Activated naive CD8-positive, alpha-beta T cell treated with anti-CD3 and anti-CD28 coated beads, Interleukin-2, amount 10 ng/mL, durations not matched to agents 7 days and 5 days (primary cell): ENCODE results near the gene ELSPBP1. TPM values are rescaled to one million over a fixed set of nuclear protein-coding genes. Genes with fewer than 3 reads are reported as not detected.
"Not testable (repeated sequence)": the region's sequence is repeated elsewhere in the genome, so short reads cannot be mapped to it uniquely, and the experiment has no call there.

Source experiments
- ATAC-seq: fragments of 150-1000 bp; cut with Tn5 transposase; one replicate; pipeline ENCODE4 v1.10.0; 2021; ENCODE audit warnings: low read depth, moderate library complexity
- POLR2A ChIA-PET: fragments of 350-600 bp; sonication (Branson Sonifier 250); formaldehyde crosslinking; loops from one replicate; lab custom pipeline; 2021; ENCODE audit warnings: antibody characterized with exemption; lab: Charles Lee
- DNase-seq: peaks from one replicate; pipeline ENCODE4 v3.0.0; 2021
- H3K27ac Mint-ChIP-seq: one replicate; pipeline ENCODE4 v1.8.0; 2022; ENCODE audit warnings: mild to moderate bottlenecking, mixed read lengths
- H3K27me3 Mint-ChIP-seq: one replicate; pipeline ENCODE4 v1.8.0; 2022; ENCODE audit warnings: mild to moderate bottlenecking, moderate library complexity, mixed read lengths
- H3K36me3 Mint-ChIP-seq: one replicate; pipeline ENCODE4 v1.8.0; 2021; ENCODE audit warnings: mild to moderate bottlenecking, mixed read lengths
- H3K4me1 Mint-ChIP-seq: one replicate; pipeline ENCODE4 v1.8.0; 2021; ENCODE audit warnings: mixed read lengths
- H3K4me3 Mint-ChIP-seq: one replicate; pipeline ENCODE4 v1.8.0; 2022; ENCODE audit warnings: mild to moderate bottlenecking, moderate library complexity, mixed read lengths
- H3K9me3 Mint-ChIP-seq: one replicate; pipeline ENCODE4 v1.8.0; 2021; ENCODE audit warnings: mixed read lengths
- total RNA-seq, 2 experiments: library from RNA; stranded (reverse); gene quantifications; one replicate each; pipeline ENCODE4 v1.2.3, GENCODE V29; 2021

The ELSPBP1 gene
- total RNA-seq, result not detected

GRCh38 chr19:47994209-47994802, at the start of gene ELSPBP1:
Gene ELSPBP1 (plus strand): TSS chr19:47994632. CDS start chr19:48008668, 14,036 bp downstream.
- DNase-seq (no peak), ATAC-seq (no peak)
- Mint-ChIP-seq H3K27me3 (peaks cover 17% of the 10 kb centered on the region), H3K4me3 (no peak within 1 kb of the TSS), H3K9me3 (no peaks in the 10 kb centered on the region), H3K36me3 (no peaks in the 10 kb centered on the region), H3K27ac (no peak within 1 kb of the TSS), H3K4me1 (no peaks in the 10 kb centered on the region)
- POLR2A ChIA-PET, result no interaction called here

DNA sequence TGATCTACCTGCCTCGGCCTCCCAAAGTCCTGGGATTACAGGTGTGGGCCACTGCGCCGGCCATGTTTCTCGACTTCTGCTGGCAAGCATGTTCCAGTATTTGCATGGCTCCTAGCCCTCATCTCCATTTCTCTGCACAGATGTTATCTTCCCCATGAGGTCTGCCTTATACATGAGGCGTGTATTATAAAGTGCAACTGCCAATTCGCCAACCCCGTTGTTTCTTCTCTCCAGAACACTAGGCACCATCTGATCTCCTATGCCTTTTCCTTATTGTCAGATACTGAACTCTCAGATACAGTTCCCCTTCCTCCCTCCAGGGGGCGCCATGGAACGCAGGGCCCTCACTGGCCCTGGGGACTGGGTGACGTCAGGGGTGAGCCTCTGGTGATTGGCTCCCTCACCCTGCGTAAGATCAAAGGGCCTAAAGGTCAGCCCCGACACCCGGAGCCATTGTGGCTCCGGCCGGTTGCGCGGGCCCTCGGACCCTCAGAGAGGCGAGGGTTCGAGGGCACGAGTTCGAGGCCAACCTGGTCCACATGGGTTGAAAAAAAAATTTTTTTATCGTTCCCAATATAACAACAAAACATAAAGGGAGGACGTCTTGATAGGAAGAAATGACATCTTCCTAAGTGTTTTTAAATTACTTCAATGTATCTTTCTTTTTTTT, 44.4 kb upstream of the ELSPBP1 start:
- H3K27me3 Mint-ChIP-seq, H3K27ac Mint-ChIP-seq, POLR2A ChIA-PET, H3K9me3 Mint-ChIP-seq, H3K4me1 Mint-ChIP-seq, H3K4me3 Mint-ChIP-seq, ATAC-seq, H3K36me3 Mint-ChIP-seq: not testable (repeated sequence)
- DNase-seq, result peak; percentile 65

GRCh38 chr19:47952132-47952531, 42.3 kb upstream of the ELSPBP1 start:
- POLR2A ChIA-PET, ATAC-seq, H3K27ac Mint-ChIP-seq, H3K27me3 Mint-ChIP-seq, H3K36me3 Mint-ChIP-seq, H3K9me3 Mint-ChIP-seq, DNase-seq, H3K4me1 Mint-ChIP-seq, H3K4me3 Mint-ChIP-seq: not testable (repeated sequence)

- H3K9me3 Mint-ChIP-seq, POLR2A ChIA-PET, H3K27ac Mint-ChIP-seq, H3K4me3 Mint-ChIP-seq, ATAC-seq, H3K36me3 Mint-ChIP-seq, H3K27me3 Mint-ChIP-seq, H3K4me1 Mint-ChIP-seq: not testable (repeated sequence)
- peak; percentile 35 for DNase-seq
These were observed 38.5 kb upstream of the ELSPBP1 start for GRCh38 chr19:47955936-47956335.

- Mint-ChIP-seq H3K4me3 (no peak overlapping the region), H3K27ac (no peak overlapping the region), H3K9me3 (no peaks in the 10 kb centered on the region), H3K36me3 (no peaks in the 10 kb centered on the region), H3K4me1 (no peaks in the 10 kb centered on the region), H3K27me3 (peaks cover 17% of the 10 kb centered on the region)
- DNase-seq, result no peak
- POLR2A ChIA-PET, result no interaction called here
- no peak for ATAC-seq
These were observed 20.9 kb upstream of the ELSPBP1 start for GRCh38 chr19:47973529-47973928.

DNA sequence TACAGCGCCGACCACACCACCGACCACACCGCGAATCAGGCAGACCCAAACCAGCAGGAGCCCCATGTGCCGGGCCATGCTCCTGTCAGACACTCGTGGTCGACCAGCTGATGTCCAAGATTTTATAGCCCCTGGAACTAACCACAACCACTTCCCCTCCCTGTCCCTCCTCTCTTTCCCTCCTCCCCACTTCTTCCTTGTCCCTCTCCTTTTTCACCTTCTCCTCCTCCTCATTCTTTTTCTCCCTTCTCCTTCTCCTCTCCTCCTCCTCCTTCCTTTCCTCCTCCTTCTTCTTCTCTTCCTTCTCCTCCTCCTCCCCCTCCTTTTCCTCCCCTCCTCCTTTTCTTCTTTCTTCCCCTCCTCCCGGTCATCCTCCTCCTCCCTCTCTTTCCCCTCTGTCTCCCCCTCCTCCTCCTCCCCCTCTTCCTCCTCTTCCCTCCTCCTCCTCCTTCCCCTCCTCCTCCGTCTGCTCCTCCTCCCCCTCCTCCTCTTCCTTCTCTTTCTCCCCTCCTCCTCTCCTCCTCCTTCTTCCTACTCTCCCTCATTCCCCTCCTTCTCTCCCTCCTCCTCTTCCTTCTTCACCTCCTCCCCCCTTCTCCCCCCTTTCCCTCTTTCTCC, 3.1 kb upstream of the ELSPBP1 start:
- Mint-ChIP-seq H3K27me3 (peaks cover 19% of the 10 kb centered on the region), H3K27ac (no peak overlapping the region), H3K9me3 (no peaks in the 10 kb centered on the region), H3K36me3 (no peaks in the 10 kb centered on the region), H3K4me1 (no peaks in the 10 kb centered on the region), H3K4me3 (no peak overlapping the region)
- POLR2A ChIA-PET, result no interaction called here
- ATAC-seq (no peak), DNase-seq (no peak)

DNA sequence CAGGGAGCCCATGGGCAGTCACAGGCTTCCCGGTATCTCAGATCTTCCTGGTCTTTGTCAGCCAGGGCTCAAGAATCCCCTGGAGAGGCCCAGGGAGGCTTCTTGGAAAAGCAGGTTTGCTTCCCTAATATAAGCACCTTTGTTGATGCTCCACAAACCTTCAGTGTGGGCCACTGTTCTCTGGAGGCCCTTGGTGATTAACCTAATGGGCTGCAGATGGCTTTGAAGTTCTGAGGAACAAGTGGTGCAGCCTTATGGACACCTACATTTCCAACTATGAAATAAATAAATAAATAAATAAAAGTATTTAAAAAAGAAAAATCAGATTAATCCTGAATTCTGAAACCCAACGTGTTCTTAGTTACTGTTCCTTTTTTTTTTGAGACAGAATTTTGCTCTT, 2.4 kb upstream of the ELSPBP1 start, which contains the start of gene BSPH1:
Gene BSPH1 (minus strand): TSS at position 101 of the 400 bp plus-strand sequence. CDS start 89 bp downstream, at position 12.
- Mint-ChIP-seq H3K27ac (no peak within 1 kb of the TSS), H3K27me3 (peaks cover 19% of the 10 kb centered on the region), H3K4me3 (no peak within 1 kb of the TSS), H3K4me1 (no peaks in the 10 kb centered on the region), H3K36me3 (no peaks in the 10 kb centered on the region), H3K9me3 (no peaks in the 10 kb centered on the region)
- ATAC-seq, result no peak
- no peak for DNase-seq
- POLR2A ChIA-PET, result no interaction called here

GRCh38 chr19:47996230-47996727, 1.8 kb downstream of the ELSPBP1 start:
- H3K36me3 Mint-ChIP-seq, result no peaks in the 10 kb centered on the region
- no peak for DNase-seq

DNA sequence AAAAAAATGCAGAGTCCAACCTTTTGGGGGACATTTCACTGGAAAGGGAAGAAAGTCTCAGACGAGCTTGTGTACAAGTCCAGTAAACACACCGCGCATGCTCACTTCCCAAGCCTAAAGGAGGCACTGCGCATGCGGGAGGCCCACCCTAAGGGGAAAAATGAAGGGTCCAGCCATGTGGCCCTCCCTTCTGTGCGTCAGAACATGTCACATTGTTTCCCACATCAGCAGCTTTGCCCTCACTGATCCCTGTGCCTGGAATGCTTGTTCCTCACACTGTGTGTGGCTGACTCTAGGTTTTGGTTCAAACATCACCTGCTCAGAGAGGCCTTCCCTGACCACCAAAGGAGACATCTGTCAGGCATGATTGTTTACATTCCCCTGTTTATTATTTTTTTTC, 4.4 kb downstream of the ELSPBP1 start:
- Mint-ChIP-seq H3K9me3 (no peaks in the 10 kb centered on the region), H3K27ac (no peak overlapping the region), H3K36me3 (no peaks in the 10 kb centered on the region), H3K4me1 (no peaks in the 10 kb centered on the region), H3K4me3 (no peak overlapping the region), H3K27me3 (peaks cover 4% of the 10 kb centered on the region)
- no peak for ATAC-seq
- no peak for DNase-seq
- POLR2A ChIA-PET, result no interaction called here

More at GRCh38 chr19:47996230-47996727, 1.8 kb downstream of the ELSPBP1 start:
- ATAC-seq, result no peak
- no peaks in the 10 kb centered on the region for H3K4me1 Mint-ChIP-seq
- POLR2A ChIA-PET, result no interaction called here
- H3K27me3 Mint-ChIP-seq, result peaks cover 7% of the 10 kb centered on the region
- H3K4me3 Mint-ChIP-seq, result no peak overlapping the region
- no peaks in the 10 kb centered on the region for H3K9me3 Mint-ChIP-seq
- no peak overlapping the region for H3K27ac Mint-ChIP-seq

DNA sequence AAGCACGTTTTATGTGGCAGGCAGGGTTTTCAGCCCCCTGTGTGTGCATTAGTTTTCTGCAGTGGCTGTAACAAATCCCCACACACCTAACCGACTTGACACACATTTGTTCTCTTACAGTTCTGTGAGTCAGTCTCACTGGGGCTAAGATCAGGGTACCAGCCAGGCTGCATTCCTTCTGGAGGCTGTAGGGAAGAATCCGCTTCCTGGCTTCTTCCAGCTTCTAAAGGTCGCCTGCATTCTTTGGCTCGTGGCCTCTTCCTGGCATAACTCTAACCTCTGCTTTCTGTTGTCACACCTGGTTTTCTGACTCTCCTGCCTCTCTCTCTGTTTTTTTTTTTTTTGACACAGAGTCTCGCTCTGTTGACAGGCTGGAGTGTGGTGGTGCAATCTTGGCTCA, 6.4 kb downstream of the ELSPBP1 start:
- no peak overlapping the region for H3K4me3 Mint-ChIP-seq
- H3K36me3 Mint-ChIP-seq, result no peaks in the 10 kb centered on the region
- ATAC-seq (no peak), DNase-seq (no peak)
- H3K9me3 Mint-ChIP-seq, result no peaks in the 10 kb centered on the region
- H3K27me3 Mint-ChIP-seq, result peaks cover 4% of the 10 kb centered on the region
- POLR2A ChIA-PET, result interaction anchor here (0.7 kb wide), 1 partner anchor 111 kb away, joined by 7 read pairs; no protein-coding TSS in a partner anchor
- H3K27ac Mint-ChIP-seq, result no peak overlapping the region
- no peaks in the 10 kb centered on the region for H3K4me1 Mint-ChIP-seq

GRCh38 chr19:48004236-48004635, 9.8 kb downstream of the ELSPBP1 start:
- DNase-seq (no peak), ATAC-seq (no peak)
- H3K4me1 Mint-ChIP-seq, result no peaks in the 10 kb centered on the region
- no peak overlapping the region for H3K27ac Mint-ChIP-seq
- POLR2A ChIA-PET, result no interaction called here
- no peaks in the 10 kb centered on the region for H3K36me3 Mint-ChIP-seq
- no peaks in the 10 kb centered on the region for H3K27me3 Mint-ChIP-seq
- H3K4me3 Mint-ChIP-seq, result no peak overlapping the region
- H3K9me3 Mint-ChIP-seq, result no peaks in the 10 kb centered on the region

DNA sequence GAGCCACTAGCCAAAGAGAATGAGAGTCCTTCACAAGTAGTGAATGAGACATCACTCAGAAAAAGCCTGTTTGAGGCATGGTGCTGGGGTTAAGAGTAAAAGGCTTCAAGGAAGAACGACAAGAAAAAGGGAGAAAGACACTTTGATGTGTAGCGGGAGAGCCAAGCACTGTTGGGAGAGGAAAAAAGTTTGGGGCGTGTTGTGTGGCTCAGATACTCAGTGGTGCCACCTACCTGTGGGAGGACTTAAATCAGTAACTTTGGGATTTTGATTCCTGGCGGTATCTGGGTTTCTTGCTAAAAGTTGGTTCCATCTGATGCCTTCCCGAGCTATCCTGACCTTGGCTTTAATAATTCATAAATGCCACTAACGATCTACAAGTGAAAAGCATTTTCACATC, 12.3 kb downstream of the ELSPBP1 start:
- no peak overlapping the region for H3K4me3 Mint-ChIP-seq
- DNase-seq (no peak), ATAC-seq (no peak)
- H3K9me3 Mint-ChIP-seq, result no peaks in the 10 kb centered on the region
- no peaks in the 10 kb centered on the region for H3K36me3 Mint-ChIP-seq
- POLR2A ChIA-PET, result no interaction called here
- H3K4me1 Mint-ChIP-seq, result no peaks in the 10 kb centered on the region
- no peak overlapping the region for H3K27ac Mint-ChIP-seq
- H3K27me3 Mint-ChIP-seq, result no peaks in the 10 kb centered on the region

- Mint-ChIP-seq H3K27me3 (no peaks in the 10 kb centered on the region), H3K27ac (no peak overlapping the region), H3K36me3 (no peaks in the 10 kb centered on the region), H3K4me1 (no peaks in the 10 kb centered on the region), H3K4me3 (no peak overlapping the region), H3K9me3 (no peaks in the 10 kb centered on the region)
- DNase-seq, result no peak
- POLR2A ChIA-PET, result no interaction called here
- no peak for ATAC-seq
These were observed 16.7 kb downstream of the ELSPBP1 start for GRCh38 chr19:48010932-48011758.
